Endometrium (tissue), 2 donors: ENCODE measurements around the gene GFI1B.
"Not testable (repeated sequence)": the region's sequence is repeated elsewhere in the genome, so short reads cannot be mapped to it uniquely, and the experiment has no call there.

Experiments
- FAIRE-seq: peaks from 2 replicates; lab custom pipeline; 2012; peaks lifted over from hg19 to GRCh38; lab: Jason Lieb, UNC
- donor health status: control.
- donor health status: control.

Gene GFI1B

GRCh38 chr9:132991351-132992300 lies 13.1 kb downstream of the GFI1B start:
- no peak for FAIRE-seq

- FAIRE-seq = no peak
These were observed 15.0 kb downstream of the GFI1B start for GRCh38 chr9:132993511-132993939.

- FAIRE-seq = no peak
These were observed 16.1 kb downstream of the GFI1B start for GRCh38 chr9:132994410-132995120.

GRCh38 chr9:132995121-132995420 lies 16.6 kb downstream of the GFI1B start:
- no peak for FAIRE-seq

- FAIRE-seq = no peak
These were observed 17.4 kb downstream of the GFI1B start for GRCh38 chr9:132995879-132996278.

GRCh38 chr9:132996526-132996925 lies 18.0 kb downstream of the GFI1B start:
- FAIRE-seq = no peak

GRCh38 chr9:132997591-132997990 lies 19.1 kb downstream of the GFI1B start:
- FAIRE-seq = no peak

GRCh38 chr9:132998221-132998620 lies 19.7 kb downstream of the GFI1B start:
- not testable (repeated sequence) for FAIRE-seq

GRCh38 chr9:132998831-132999635 lies 20.5 kb downstream of the GFI1B start:
- no peak for FAIRE-seq

- no peak for FAIRE-seq
These were observed 23.9 kb downstream of the GFI1B start for GRCh38 chr9:133002147-133003070.

GRCh38 chr9:133003071-133003461 lies 24.6 kb downstream of the GFI1B start:
- no peak for FAIRE-seq

- FAIRE-seq = no peak
These were observed 25.2 kb downstream of the GFI1B start for GRCh38 chr9:133003671-133004090.

GRCh38 chr9:133004091-133004998 lies 25.9 kb downstream of the GFI1B start:
- FAIRE-seq = no peak

- no peak for FAIRE-seq
These were observed 26.7 kb downstream of the GFI1B start for GRCh38 chr9:133004999-133005760.

- no peak for FAIRE-seq
These were observed 27.5 kb downstream of the GFI1B start for GRCh38 chr9:133005957-133006356.

GRCh38 chr9:133006731-133007352 lies 28.3 kb downstream of the GFI1B start:
- no peak for FAIRE-seq

- no peak for FAIRE-seq
These were observed 29.9 kb downstream of the GFI1B start for GRCh38 chr9:133008406-133008805.

GRCh38 chr9:133008824-133009223 lies 30.3 kb downstream of the GFI1B start:
- FAIRE-seq = no peak
